Measurements from ENCODE around the gene MRPL12. TPM values are rescaled to one million over a fixed set of nuclear protein-coding genes. Genes with fewer than 3 reads are reported as not detected.

Gene MRPL12
- total and polyA plus RNA-seq, 2 of the 13 experiments (the other 11 are each of a cell fraction or from before 2014, with no cell fraction given) = 39.1 to 94.1 TPM

- TF ChIP-seq PCBP1 (IDR thresholded peaks at IDR 0.05; ENCODE audit: borderline replicate concordance, low read depth, low read length) (peak; percentile 68; the same call in 1 of the 2 replicates), ISX (CRISPR knock-in tag; conservative IDR thresholded peaks at IDR 0.05) (0 out of 2 replicates have a peak, but pooled peaks have one; percentile 62), MXI1 (IDR thresholded peaks at IDR 0.05; ENCODE audit: borderline replicate concordance, low read depth, low read length) (peak; percentile 81; the same call in 2 of the 3 replicates), PAX8 (CRISPR knock-in tag; IDR thresholded peaks at IDR 0.05; ENCODE audit: borderline replicate concordance) (no peak), ARNT (IDR thresholded peaks at IDR 0.05) (no peak), HIVEP1 (CRISPR knock-in tag; IDR thresholded peaks at IDR 0.05) (peak; percentile 88), ZNF589 (CRISPR knock-in tag; conservative IDR thresholded peaks at IDR 0.05) (no peak; the same call in 1 of the 2 replicates), MXD1 (CRISPR knock-in tag; IDR thresholded peaks at IDR 0.05) (peak; percentile 84; the same call in 1 of the 2 replicates), CHD2 (IDR thresholded peaks at IDR 0.05; ENCODE audit: low read depth, low read length) (peak; percentile 82), GTF3A (CRISPR knock-in tag; conservative IDR thresholded peaks at IDR 0.05) (peak; percentile 78; the same call in 1 of the 2 replicates), POLR2G (IDR thresholded peaks at IDR 0.05; ENCODE audit: low read depth, low read length) (peak; percentile 80), ZNF605 (CRISPR knock-in tag; IDR thresholded peaks at IDR 0.05) (0 out of 2 replicates have a peak, but pooled peaks have one; percentile 6), ETV6 (CRISPR knock-in tag; conservative IDR thresholded peaks at IDR 0.05) (0 out of 2 replicates have a peak, but pooled peaks have one; percentile 10), NR2F1 (CRISPR knock-in tag; IDR thresholded peaks at IDR 0.05) (no peak), NFE2L2 (IDR thresholded peaks at IDR 0.05; ENCODE audit: low read length) (0 out of 2 replicates have a peak, but pooled peaks have one; percentile 8)
- TF ChIP-seq, protein P1, sequence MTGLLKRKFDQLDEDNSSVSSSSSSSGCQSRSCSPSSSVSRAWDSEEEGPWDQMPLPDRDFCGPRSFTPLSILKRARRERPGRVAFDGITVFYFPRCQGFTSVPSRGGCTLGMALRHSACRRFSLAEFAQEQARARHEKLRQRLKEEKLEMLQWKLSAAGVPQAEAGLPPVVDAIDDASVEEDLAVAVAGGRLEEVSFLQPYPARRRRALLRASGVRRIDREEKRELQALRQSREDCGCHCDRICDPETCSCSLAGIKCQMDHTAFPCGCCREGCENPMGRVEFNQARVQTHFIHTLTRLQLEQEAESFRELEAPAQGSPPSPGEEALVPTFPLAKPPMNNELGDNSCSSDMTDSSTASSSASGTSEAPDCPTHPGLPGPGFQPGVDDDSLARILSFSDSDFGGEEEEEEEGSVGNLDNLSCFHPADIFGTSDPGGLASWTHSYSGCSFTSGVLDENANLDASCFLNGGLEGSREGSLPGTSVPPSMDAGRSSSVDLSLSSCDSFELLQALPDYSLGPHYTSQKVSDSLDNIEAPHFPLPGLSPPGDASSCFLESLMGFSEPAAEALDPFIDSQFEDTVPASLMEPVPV (CRISPR knock-in tag; IDR thresholded peaks at IDR 0.05) = no peak; the same call in 1 of the 2 replicates
- TF ChIP-seq, protein P2, sequence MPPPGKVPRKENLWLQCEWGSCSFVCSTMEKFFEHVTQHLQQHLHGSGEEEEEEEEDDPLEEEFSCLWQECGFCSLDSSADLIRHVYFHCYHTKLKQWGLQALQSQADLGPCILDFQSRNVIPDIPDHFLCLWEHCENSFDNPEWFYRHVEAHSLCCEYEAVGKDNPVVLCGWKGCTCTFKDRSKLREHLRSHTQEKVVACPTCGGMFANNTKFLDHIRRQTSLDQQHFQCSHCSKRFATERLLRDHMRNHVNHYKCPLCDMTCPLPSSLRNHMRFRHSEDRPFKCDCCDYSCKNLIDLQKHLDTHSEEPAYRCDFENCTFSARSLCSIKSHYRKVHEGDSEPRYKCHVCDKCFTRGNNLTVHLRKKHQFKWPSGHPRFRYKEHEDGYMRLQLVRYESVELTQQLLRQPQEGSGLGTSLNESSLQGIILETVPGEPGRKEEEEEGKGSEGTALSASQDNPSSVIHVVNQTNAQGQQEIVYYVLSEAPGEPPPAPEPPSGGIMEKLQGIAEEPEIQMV (CRISPR knock-in tag; IDR thresholded peaks at IDR 0.05; ENCODE audit: low read depth) = no peak; the same call in none of the 2 replicates
- TF ChIP-seq, protein P3, sequence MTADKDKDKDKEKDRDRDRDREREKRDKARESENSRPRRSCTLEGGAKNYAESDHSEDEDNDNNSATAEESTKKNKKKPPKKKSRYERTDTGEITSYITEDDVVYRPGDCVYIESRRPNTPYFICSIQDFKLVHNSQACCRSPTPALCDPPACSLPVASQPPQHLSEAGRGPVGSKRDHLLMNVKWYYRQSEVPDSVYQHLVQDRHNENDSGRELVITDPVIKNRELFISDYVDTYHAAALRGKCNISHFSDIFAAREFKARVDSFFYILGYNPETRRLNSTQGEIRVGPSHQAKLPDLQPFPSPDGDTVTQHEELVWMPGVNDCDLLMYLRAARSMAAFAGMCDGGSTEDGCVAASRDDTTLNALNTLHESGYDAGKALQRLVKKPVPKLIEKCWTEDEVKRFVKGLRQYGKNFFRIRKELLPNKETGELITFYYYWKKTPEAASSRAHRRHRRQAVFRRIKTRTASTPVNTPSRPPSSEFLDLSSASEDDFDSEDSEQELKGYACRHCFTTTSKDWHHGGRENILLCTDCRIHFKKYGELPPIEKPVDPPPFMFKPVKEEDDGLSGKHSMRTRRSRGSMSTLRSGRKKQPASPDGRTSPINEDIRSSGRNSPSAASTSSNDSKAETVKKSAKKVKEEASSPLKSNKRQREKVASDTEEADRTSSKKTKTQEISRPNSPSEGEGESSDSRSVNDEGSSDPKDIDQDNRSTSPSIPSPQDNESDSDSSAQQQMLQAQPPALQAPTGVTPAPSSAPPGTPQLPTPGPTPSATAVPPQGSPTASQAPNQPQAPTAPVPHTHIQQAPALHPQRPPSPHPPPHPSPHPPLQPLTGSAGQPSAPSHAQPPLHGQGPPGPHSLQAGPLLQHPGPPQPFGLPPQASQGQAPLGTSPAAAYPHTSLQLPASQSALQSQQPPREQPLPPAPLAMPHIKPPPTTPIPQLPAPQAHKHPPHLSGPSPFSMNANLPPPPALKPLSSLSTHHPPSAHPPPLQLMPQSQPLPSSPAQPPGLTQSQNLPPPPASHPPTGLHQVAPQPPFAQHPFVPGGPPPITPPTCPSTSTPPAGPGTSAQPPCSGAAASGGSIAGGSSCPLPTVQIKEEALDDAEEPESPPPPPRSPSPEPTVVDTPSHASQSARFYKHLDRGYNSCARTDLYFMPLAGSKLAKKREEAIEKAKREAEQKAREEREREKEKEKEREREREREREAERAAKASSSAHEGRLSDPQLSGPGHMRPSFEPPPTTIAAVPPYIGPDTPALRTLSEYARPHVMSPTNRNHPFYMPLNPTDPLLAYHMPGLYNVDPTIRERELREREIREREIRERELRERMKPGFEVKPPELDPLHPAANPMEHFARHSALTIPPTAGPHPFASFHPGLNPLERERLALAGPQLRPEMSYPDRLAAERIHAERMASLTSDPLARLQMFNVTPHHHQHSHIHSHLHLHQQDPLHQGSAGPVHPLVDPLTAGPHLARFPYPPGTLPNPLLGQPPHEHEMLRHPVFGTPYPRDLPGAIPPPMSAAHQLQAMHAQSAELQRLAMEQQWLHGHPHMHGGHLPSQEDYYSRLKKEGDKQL (CRISPR knock-in tag; IDR thresholded peaks at IDR 0.05; ENCODE audit: low read depth) = no peak
Measured at GRCh38 chr17:81683584-81684441, 19.4 kb upstream of the MRPL12 start, which contains the start of the genes ARL16 and HGS (continued).

All from HepG2 (cell line).